Neural crest cell (in vitro differentiated cells): Measurements from ENCODE around the gene PADI2. TPM values are rescaled to one million over a fixed set of nuclear protein-coding genes. Genes with fewer than 3 reads are reported as not detected.

Experiments
- DNase-seq: peaks from one replicate; pipeline ENCODE4 v3.0.0; 2021; ENCODE audit warnings: low read depth, mixed read lengths, low spot score
- H3K27ac Mint-ChIP-seq: one replicate; pipeline ENCODE4 v1.8.0; 2021; ENCODE audit warnings: mild to moderate bottlenecking, mixed read lengths; ENCODE audit not compliant: unreplicated experiment
- H3K27me3 Mint-ChIP-seq: 2 replicates; pipeline ENCODE4 v1.8.0; 2021; ENCODE audit warnings: low read depth, mild to moderate bottlenecking, mixed read lengths
- H3K36me3 Mint-ChIP-seq: 2 replicates; pipeline ENCODE4 v1.8.0; 2021; ENCODE audit warnings: low read depth, mild to moderate bottlenecking, mixed read lengths
- H3K4me1 Mint-ChIP-seq: 2 replicates; pipeline ENCODE4 v1.8.0; 2021; ENCODE audit warnings: mixed read lengths
- H3K4me3 Mint-ChIP-seq: one replicate; pipeline ENCODE4 v1.8.0; 2021; ENCODE audit warnings: mild to moderate bottlenecking, mixed read lengths
- H3K9me3 Mint-ChIP-seq: 2 replicates; pipeline ENCODE4 v1.8.0; 2021; ENCODE audit warnings: mixed read lengths
- CTCF ChIP-seq: fragments of 200-600 bp; sonication (generic); conservative IDR thresholded peaks from 2 replicates; pipeline ENCODE4 v1.5.0; 2021; ENCODE audit warnings: antibody characterized with exemption, mild to moderate bottlenecking
- total RNA-seq: library from RNA; stranded (reverse); gene quantifications from 2 replicates; pipeline ENCODE4 v1.2.1, GENCODE V29; 2021

PADI2 gene
- total RNA-seq, 1 donor from 2014 or later: 0.16 TPM

GRCh38 chr1:17130138-17130635, 10.9 kb upstream of the PADI2 start:
- DNase-seq: no peak
- no peak overlapping the region for H3K4me3 Mint-ChIP-seq
- peaks cover 17% of the 10 kb centered on the region for H3K4me1 Mint-ChIP-seq
- H3K27me3 Mint-ChIP-seq: peaks cover 2% of the 10 kb centered on the region
- no peaks in the 10 kb centered on the region for H3K9me3 Mint-ChIP-seq
- no peak for TF ChIP-seq CTCF
- no peaks in the 10 kb centered on the region for H3K36me3 Mint-ChIP-seq
- no peak overlapping the region for H3K27ac Mint-ChIP-seq

GRCh38 chr1:17128361-17128760, 9.1 kb upstream of the PADI2 start:
- TF ChIP-seq CTCF: no peak
- Mint-ChIP-seq H3K9me3 (no peaks in the 10 kb centered on the region), H3K4me1 (peaks cover 17% of the 10 kb centered on the region), H3K4me3 (no peak overlapping the region), H3K27me3 (peaks cover 2% of the 10 kb centered on the region), H3K36me3 (no peaks in the 10 kb centered on the region), H3K27ac (no peak overlapping the region)
- no peak for DNase-seq

GRCh38 chr1:17125756-17126237, 6.5 kb upstream of the PADI2 start:
- H3K36me3 Mint-ChIP-seq: no peaks in the 10 kb centered on the region
- no peak overlapping the region for H3K4me3 Mint-ChIP-seq
- H3K27me3 Mint-ChIP-seq: peaks cover 12% of the 10 kb centered on the region
- peaks cover 22% of the 10 kb centered on the region for H3K4me1 Mint-ChIP-seq
- peak; percentile 96 for TF ChIP-seq CTCF
- peak; percentile 99 for DNase-seq
- H3K9me3 Mint-ChIP-seq: no peaks in the 10 kb centered on the region
- no peak overlapping the region for H3K27ac Mint-ChIP-seq

- H3K27me3 Mint-ChIP-seq: peaks cover 31% of the 10 kb centered on the region
- H3K9me3 Mint-ChIP-seq: no peaks in the 10 kb centered on the region
- no peaks in the 10 kb centered on the region for H3K36me3 Mint-ChIP-seq
- no peak overlapping the region for H3K4me3 Mint-ChIP-seq
- no peak for DNase-seq
- no peak for TF ChIP-seq CTCF
- peaks cover 20% of the 10 kb centered on the region for H3K4me1 Mint-ChIP-seq
- no peak overlapping the region for H3K27ac Mint-ChIP-seq
Measured at GRCh38 chr1:17123196-17124045, 4.2 kb upstream of the PADI2 start.

GRCh38 chr1:17122521-17123164, 3.4 kb upstream of the PADI2 start:
- TF ChIP-seq CTCF: no peak
- Mint-ChIP-seq H3K4me1 (peaks cover 15% of the 10 kb centered on the region), H3K36me3 (no peaks in the 10 kb centered on the region), H3K27me3 (peaks cover 39% of the 10 kb centered on the region), H3K9me3 (no peaks in the 10 kb centered on the region), H3K4me3 (peak overlapping the region; percentile 18), H3K27ac (no peak overlapping the region)
- no peak for DNase-seq
